COLO829 (cell line): Measurements from ENCODE around the gene METTL23.

ENCODE experiments used
- DNase-seq: peaks from one replicate; pipeline ENCODE4 v3.0.0; 2012; ENCODE audit warnings: low spot score

Gene METTL23

DNA sequence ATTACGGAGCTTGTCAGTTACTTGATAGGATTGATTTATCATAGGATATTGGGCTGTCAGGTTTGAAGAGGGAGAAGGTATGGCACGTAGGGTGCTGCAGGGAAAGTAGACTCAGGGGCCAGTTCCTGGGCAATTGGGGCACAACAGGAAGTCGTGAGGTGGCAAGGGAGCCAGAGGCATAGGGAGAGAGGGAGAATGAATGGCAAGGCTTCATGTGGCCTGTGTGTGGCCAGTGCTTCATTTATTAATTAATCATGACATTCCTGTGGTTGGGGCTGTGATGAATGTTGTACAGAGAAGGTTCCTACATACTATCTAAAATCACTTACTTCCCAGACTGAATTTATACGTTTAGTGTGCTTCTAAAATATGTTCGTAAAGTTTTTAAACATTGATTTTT lies 30.6 kb downstream of the METTL23 start:
- no peak for DNase-seq

DNA sequence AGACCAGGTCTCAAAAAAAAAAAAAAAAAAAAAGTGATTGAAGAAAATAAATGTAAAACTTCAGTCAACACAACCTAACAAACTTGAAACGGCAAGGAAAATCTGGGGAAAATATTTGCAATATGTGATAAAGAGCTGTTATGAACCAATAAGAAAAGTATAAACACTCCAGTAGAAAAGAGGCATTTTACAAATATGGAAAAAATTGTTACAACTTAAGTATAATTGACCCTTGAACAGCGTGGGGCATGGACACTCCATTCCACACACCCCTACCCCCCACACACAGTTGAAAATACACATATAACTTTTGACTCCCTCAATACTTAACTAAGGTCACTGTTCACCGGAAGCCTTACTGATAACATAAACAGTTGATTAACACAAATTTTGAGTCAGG lies 31.9 kb downstream of the METTL23 start:
- no peak for DNase-seq

DNA sequence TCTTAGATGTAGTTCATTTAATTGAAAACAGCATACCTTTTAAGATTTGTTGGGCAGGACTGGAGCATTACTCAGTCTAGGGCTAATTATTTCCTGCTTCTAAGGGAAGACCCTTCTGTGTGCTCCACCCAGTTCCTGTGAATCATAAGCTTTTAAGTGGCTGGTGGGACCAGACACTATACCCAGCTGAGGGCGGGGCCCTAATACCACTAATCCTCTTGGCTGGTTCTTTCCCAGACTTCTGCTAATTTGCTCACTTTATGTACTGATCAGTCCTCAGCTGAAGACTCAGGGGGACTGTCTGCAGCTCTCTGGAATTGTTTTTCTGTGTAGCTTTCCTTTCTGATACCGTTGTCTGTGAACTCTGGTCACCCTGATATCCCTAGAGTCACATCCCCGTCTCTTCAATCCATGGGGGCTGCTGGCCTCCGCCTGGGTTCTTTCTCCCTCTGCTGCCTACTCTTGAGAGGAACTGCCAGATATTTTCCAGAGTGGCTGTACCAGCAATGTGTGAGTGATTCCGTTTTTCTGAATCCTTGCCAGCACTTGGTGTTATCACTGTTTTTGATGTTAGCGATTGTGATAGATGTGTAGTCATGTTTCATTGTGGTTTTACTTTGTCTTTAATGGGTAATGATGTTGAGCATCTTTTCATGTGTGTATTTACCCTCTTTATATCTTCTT lies 46.3 kb downstream of the METTL23 start:
- peak; percentile 38 for DNase-seq

DNA sequence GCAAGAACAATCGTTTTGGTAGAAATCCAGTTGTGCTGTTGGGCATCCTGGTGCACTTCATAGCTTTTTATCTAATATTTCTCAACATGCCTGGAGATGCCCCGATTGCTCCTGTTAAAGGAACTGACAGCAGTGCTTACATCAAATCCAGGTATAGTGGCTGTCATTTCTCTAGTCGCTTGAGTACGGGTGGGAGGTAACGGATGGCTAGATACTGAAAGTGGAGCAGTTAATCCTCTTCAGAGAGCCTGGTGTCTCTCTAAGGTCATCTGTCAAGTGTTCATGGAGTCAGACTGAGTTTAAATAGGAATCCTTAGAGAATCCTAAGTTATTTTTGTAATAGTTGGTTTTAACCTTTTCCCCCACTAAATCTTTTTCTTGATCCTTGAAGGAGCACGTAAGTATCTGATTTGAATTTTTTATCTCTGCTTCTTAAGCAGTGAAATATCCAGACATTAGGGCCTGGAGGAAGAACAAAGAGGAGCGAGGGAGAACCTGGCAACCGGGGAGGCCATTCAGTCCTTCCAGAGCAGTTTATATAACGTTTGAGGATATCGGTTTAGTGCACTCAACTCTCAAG lies 48.5 kb downstream of the METTL23 start:
- DNase-seq = no peak

DNA sequence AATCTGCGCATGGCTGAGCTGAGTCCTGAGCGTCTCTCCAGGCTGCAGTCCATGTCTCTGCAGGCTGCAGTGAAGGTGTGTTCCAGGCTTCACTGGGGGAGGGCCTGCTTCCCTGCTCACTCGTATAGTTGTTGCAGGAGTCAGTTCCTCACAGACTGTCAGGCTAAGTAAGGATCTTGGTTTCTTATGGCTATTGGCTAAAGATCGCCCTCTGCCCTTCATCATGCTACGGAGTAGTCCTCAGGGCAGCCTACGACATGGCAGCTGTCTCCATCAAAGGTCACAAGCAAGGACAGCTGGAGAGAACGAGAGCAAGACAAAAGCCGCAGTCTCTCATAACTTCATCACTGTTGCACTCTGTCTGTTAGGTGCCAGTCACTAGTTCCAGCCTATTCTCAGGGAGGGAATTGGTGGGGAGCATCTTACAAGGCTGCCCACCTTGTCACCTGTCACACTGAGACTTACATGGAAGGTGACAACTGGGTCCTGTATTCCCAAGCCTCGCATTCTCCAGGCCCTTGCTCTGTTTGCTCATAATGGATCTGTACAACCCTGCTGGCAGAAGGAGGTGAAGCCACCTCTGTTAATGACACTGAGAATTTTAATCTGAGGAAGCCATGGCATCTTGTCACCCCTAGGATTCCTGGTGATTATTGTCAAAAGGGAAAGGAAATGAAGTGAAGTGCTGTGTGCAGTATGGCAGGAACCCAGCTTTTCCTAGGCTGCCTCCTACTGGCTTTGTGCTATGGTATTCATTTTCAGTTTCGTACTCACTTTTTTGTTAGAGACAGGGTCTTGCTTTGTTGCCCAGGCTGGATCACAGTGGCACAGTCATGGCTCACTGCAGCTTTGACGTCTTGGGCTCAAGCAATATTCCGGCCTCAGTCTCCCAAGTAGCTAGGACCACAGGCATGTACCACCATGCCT lies 54.7 kb downstream of the METTL23 start:
- DNase-seq = no peak

DNA sequence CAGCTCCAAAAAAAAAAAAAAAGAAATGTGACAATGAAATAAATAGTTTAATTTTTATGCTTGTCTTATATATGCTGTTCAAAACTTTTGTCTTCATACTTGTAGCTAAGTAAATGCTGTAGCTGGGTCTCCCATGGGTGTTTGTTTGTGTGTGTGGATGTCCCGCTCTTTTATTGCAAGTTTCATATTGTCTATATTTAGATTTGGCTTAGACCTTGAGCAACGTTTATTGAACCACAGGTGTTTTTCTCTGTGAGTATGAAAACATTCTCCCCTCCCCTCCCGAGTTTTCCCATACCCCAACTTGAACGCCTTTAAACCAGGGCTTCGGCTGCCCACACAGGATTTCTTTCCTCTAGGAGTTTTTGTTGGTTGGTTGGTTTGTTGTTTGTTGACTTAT lies 56.5 kb downstream of the METTL23 start:
- DNase-seq = no peak
